SK-N-SH (cell line): ENCODE data around the gene A2ML1.
"Not testable (repeated sequence)": the region's sequence is repeated elsewhere in the genome, so short reads cannot be mapped to it uniquely, and the experiment has no call there.

Experiments
- CTCF ChIP-seq: fragments of 200-600 bp; sonication (generic); IDR thresholded peaks from 2 replicates; pipeline ENCODE4 v1.6.1; 2017; ENCODE audit warnings: antibody characterized with exemption, mild to moderate bottlenecking, moderate library complexity
- GABPA ChIP-seq: IDR thresholded peaks from 2 replicates; pipeline ENCODE4 v1.4.0; 2012; ENCODE audit warnings: low read depth, mild to moderate bottlenecking
- JUND ChIP-seq: IDR thresholded peaks from 2 replicates; pipeline ENCODE4 v1.4.0; 2012
- SMC3 ChIP-seq: IDR thresholded peaks from 2 replicates; pipeline ENCODE4 v1.6.1; 2012; ENCODE audit warnings: low read depth, low read length, improper control_type of control experiment
- USF2 ChIP-seq: fragments of 150-350 bp; IDR thresholded peaks from 2 replicates; pipeline ENCODE4 v1.6.1; 2017; ENCODE audit warnings: antibody characterized with exemption, low read length, low read depth, borderline replicate concordance
- ZBTB33 ChIP-seq: IDR thresholded peaks from 2 replicates; pipeline ENCODE4 v1.4.0; 2012; ENCODE audit warnings: low read depth, borderline replicate concordance

GRCh38 chr12:8805487-8805886, 16.9 kb upstream of the A2ML1 start:
- TF ChIP-seq JUND, CTCF, SMC3, ZBTB33, GABPA, USF2: not testable (repeated sequence)
